Body of pancreas (tissue), 4 donors: Measurements from ENCODE around the gene LPXN. TPM values are rescaled to one million over a fixed set of nuclear protein-coding genes. Genes with fewer than 3 reads are reported as not detected.

ENCODE experiments used
- ATAC-seq: fragments of 150-250 bp; one replicate; pipeline ENCODE4 v1.9.1; 2016
- DNase-seq, 4 donors: peaks; one replicate each; pipeline ENCODE4 v3.0.0-alpha.2; 2019
- H3K27ac ChIP-seq, 4 donors: fragments of 200-600 bp; sonication (generic); 1 replicate in 3 of 4; 2 replicates in 1 of 4; pipeline versions ENCODE4 v1.5.1 to v1.6.1; 2016 to 2019; ENCODE audit warnings: mild to moderate bottlenecking in 1 of 4, mixed read lengths in 1 of 4, moderate library complexity in 1 of 4
- H3K27me3 ChIP-seq, 2 donors: fragments of 200-600 bp; sonication (generic); one replicate each; pipeline ENCODE4 v1.6.0; 2016; ENCODE audit warnings: mild to moderate bottlenecking in 1 of 2
- H3K36me3 ChIP-seq, 2 donors: fragments of 200-600 bp; sonication (generic); replicated peaks in 1 of 2; 2 replicates each; pipeline ENCODE4 v1.5.1; 2016; ENCODE audit warnings: low read depth in 2 of 2; ENCODE audit not compliant: insufficient read depth in 1 of 2
- H3K4me1 ChIP-seq: fragments of 200-600 bp; sonication (generic); one replicate; pipeline ENCODE4 v1.6.0; 2016
- H3K4me3 ChIP-seq, 2 donors: fragments of 200-600 bp; sonication (generic); 1 replicate in 1 of 2; 2 replicates in 1 of 2; pipeline ENCODE4 v1.5.1; 2016 to 2019
- H3K9me3 ChIP-seq, 3 donors: fragments of 200-600 bp; sonication (generic); 1 replicate in 2 of 3; 2 replicates in 1 of 3; pipeline ENCODE4 v1.5.1; 2016
- POLR2A ChIP-seq, 3 donors: fragments of 450-650 bp; IDR thresholded peaks; one replicate each; pipeline ENCODE4 v1.6.1; 2016; ENCODE audit warnings: antibody characterized with exemption in 3 of 3, mild to moderate bottlenecking in 2 of 3
- WGBS, 2 donors: methylation state at CpG; one replicate each; pipeline ENCODE4 v1.1.5; 2017; 5-methylcytosine and 5-hydroxymethylcytosine counted together
- intact Hi-C: fragments of 100-400 bp; cut with DNase I; formaldehyde crosslinking; loops from one replicate; pipeline ENCODE4 v1.15.1; 2023
- total RNA-seq, 2 donors: library from RNA; depleted of rRNA; stranded (reverse); fragments of >200 nt; gene quantifications; one replicate each; pipeline ENCODE4 v1.1.0, GENCODE V29; 2016
- TF ChIP-seq, protein P1 (sequence below), 7 experiments: fragments of 450-650 bp in 4 of 7; fragments of 200-600 bp in 3 of 7; sonication (generic) in 3 of 7; IDR thresholded peaks; one replicate each; pipeline ENCODE4 v1.5.1; 2016 to 2019; ENCODE audit warnings: antibody characterized with exemption in 7 of 7

Gene LPXN
- total RNA-seq, 2 donors from 2014 or later, result 5.7 to 6.3 TPM

DNA sequence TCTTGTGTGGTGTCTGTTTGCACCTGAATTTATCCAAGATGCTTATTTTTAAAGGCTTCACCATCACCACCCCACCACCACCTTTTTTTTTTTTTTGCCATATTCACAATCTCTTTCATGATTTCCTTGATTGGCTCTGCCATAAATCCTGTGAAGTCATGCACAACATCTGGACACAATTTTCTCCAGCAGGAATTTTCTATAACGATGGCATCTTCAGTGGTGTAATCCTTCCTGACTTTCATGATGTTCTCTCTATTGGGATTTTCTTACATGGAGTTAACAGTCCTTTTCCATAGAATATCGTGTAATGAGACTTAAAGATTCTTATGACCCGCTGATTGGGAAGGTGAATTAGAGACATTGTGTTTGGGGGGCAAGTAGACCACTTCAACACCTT, 21.0 kb upstream of the LPXN start:
- Histone ChIP-seq H3K4me3 (no peak overlapping the region), H3K9me3 (no peaks in the 10 kb centered on the region), H3K36me3 (no peaks in the 10 kb centered on the region), H3K4me1 (peaks cover 41% of the 10 kb centered on the region), H3K27ac (no peak overlapping the region), H3K27me3 (no peaks in the 10 kb centered on the region)
- DNase-seq (no peak), ATAC-seq (no peak)
- TF ChIP-seq POLR2A (IDR thresholded peaks at IDR 0.05), result no peak
- TF ChIP-seq, protein P1, sequence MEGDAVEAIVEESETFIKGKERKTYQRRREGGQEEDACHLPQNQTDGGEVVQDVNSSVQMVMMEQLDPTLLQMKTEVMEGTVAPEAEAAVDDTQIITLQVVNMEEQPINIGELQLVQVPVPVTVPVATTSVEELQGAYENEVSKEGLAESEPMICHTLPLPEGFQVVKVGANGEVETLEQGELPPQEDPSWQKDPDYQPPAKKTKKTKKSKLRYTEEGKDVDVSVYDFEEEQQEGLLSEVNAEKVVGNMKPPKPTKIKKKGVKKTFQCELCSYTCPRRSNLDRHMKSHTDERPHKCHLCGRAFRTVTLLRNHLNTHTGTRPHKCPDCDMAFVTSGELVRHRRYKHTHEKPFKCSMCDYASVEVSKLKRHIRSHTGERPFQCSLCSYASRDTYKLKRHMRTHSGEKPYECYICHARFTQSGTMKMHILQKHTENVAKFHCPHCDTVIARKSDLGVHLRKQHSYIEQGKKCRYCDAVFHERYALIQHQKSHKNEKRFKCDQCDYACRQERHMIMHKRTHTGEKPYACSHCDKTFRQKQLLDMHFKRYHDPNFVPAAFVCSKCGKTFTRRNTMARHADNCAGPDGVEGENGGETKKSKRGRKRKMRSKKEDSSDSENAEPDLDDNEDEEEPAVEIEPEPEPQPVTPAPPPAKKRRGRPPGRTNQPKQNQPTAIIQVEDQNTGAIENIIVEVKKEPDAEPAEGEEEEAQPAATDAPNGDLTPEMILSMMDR (IDR thresholded peaks at IDR 0.05), result no peak
- whole genome bisulfite sequencing, 2 donors, result 85 to 87% methylated on average over 3 of the region's 3 CpGs
- intact Hi-C loops, result no loop called here

DNA sequence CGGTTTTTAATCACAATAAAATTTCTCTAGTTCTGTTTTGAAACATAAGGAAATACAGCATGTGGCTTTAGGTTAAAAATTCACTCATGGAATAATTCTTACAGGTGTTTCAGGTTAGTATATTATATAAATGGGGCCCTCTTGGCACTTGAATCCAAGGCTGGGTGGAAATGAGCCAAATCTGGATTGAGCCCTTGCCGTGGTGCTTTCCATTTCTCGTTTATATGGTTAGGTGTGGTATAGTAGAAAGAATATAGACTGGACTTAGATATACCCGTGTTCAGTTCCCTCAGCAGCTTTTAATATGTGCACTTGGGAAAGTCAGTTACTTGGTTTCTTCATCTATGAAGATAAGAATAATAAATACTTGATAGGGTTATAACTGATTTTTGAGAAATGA, 19.2 kb upstream of the LPXN start:
- ATAC-seq, result no peak
- no peak for TF ChIP-seq POLR2A (IDR thresholded peaks at IDR 0.05)
- TF ChIP-seq, protein P1 (IDR thresholded peaks at IDR 0.05), result no peak
- Histone ChIP-seq H3K4me3 (no peak overlapping the region), H3K27me3 (no peaks in the 10 kb centered on the region), H3K4me1 (peaks cover 42% of the 10 kb centered on the region), H3K27ac (no peak overlapping the region), H3K9me3 (no peaks in the 10 kb centered on the region), H3K36me3 (no peaks in the 10 kb centered on the region)
- intact Hi-C loops, result no loop called here
- DNase-seq, result no peak
- 37 to 52% methylated on average over 4 of the region's 4 CpGs for WGBS, 2 donors

DNA sequence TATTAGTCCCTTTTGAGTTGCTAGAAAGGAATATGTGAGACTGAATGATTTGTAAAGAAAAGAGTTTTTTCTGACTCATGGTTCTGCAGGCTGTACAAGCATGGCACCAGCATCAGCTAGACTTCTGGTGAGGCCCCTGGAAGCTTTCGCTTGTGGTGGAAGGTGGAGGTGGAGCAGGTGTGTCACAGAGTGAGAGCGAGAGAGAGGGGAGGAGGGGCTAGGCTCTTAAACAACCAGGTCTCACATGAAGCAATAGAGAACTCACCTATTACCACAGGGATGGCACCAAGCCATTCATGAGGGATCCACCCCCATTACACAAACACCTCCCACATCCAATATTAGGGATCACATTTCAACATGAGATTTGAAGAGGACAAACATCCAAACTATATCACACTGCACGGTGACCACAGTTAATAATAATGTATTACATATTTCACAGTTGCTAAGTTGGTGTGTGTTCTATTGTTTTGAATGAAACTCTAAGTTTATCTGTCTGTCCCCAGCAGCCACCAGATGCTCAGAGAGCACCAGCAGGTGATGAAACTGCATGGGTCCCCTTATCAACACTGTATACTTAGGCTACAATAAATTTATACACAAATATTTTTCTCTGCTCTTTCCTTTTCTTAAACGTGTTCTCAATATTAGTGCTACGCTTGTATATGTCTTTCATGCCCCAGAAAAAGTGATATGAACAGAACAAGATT, 17.3 kb upstream of the LPXN start:
- 60 to 61% methylated on average over 5 of the region's 5 CpGs for WGBS, 2 donors
- no peak overlapping the region for H3K27ac ChIP-seq

DNA sequence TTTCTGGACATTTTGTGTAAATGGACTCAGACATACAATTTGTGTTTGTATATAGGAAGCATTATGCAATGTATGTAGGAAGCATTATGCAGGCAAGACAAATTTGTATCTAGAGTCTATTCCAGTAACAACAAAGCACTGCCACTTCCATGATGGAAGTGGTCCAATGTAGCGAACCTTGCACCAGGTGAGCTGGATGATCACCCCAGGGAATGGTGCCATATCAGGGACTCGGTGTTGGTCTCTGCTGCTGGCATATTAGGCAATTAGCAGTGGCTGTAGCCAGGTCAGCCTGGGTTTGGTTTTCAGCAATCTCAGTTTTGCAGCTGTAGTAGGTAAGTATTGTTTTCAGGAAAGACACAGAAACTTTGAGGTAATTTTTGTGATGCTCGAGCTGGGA, 16.0 kb upstream of the LPXN start:
- Histone ChIP-seq H3K9me3 (no peaks in the 10 kb centered on the region), H3K4me3 (no peak overlapping the region), H3K27ac (no peak overlapping the region), H3K36me3 (no peaks in the 10 kb centered on the region), H3K4me1 (peaks cover 31% of the 10 kb centered on the region), H3K27me3 (no peaks in the 10 kb centered on the region)
- WGBS, 2 donors, result 44 to 61% methylated on average over 3 of the region's 3 CpGs
- TF ChIP-seq POLR2A (IDR thresholded peaks at IDR 0.05), result no peak
- TF ChIP-seq, protein P1 (IDR thresholded peaks at IDR 0.05), result no peak
- intact Hi-C loops, result no loop called here
- DNase-seq (peak in 1 of 4 donors; percentile 29), ATAC-seq (peak; percentile 42)

More for the DNA sequence above, 17.3 kb upstream of the LPXN start:
- Histone ChIP-seq H3K9me3 (no peaks in the 10 kb centered on the region), H3K4me1 (peaks cover 38% of the 10 kb centered on the region), H3K27me3 (no peaks in the 10 kb centered on the region), H3K36me3 (no peaks in the 10 kb centered on the region), H3K4me3 (no peak overlapping the region)
- ATAC-seq (peak; percentile 86), DNase-seq (peak; percentile 54 to 74 (median 63))
- TF ChIP-seq POLR2A (IDR thresholded peaks at IDR 0.05), result no peak
- TF ChIP-seq, protein P1 (IDR thresholded peaks at IDR 0.05), result no peak
- intact Hi-C loops, result no loop called here

DNA sequence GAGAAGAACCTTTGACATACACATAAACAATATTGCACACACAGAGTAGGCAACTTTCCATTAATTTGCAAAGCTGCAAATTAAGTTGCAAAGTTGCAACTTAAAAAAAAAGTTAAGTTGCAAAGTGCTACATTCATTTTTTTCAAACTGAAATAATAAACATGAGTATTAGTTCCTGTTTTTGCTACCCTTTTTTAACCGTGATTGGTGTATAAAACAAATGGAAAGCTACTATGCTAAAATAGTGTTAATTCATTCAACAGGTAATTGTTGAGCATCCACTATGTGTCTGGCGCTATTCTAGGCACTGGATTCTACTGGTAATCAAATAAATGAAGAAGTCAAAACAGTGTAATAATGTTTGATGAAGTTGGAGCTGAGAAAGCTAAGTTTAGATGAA, 11.3 kb upstream of the LPXN start:
- no peak for ATAC-seq
- H3K4me3 ChIP-seq, result no peak overlapping the region
- no peak for DNase-seq
- no peaks in the 10 kb centered on the region for H3K36me3 ChIP-seq
- H3K27me3 ChIP-seq, result no peaks in the 10 kb centered on the region
- no peak for TF ChIP-seq POLR2A (IDR thresholded peaks at IDR 0.05)
- TF ChIP-seq, protein P1 (IDR thresholded peaks at IDR 0.05), result no peak
- WGBS, 2 donors, result 88 to 89% methylated on average over 2 of the region's 2 CpGs
- no peak overlapping the region for H3K27ac ChIP-seq
- intact Hi-C loops, result no loop called here
- no peaks in the 10 kb centered on the region for H3K9me3 ChIP-seq
- peaks cover 25% of the 10 kb centered on the region for H3K4me1 ChIP-seq
